K562 (cell line): ENCODE results near the gene VPS41. TPM values are rescaled to one million over a fixed set of nuclear protein-coding genes. Genes with fewer than 3 reads are reported as not detected.

Experiments
- CBX1 ChIP-seq: sonication (generic); IDR thresholded peaks from 2 replicates; pipeline ENCODE4 v1.6.1; 2016; ENCODE audit warnings: antibody characterized with exemption, low read depth, mild to moderate bottlenecking
- CHD1 ChIP-seq: fragments of 200-600 bp; sonication (generic); IDR thresholded peaks from one replicate; pipeline ENCODE4 v1.6.1; 2012; ENCODE audit warnings: mild to moderate bottlenecking, moderate library complexity, low read length, inconsistent platforms
- DNMT1 ChIP-seq: fragments of 450-650 bp; IDR thresholded peaks from 2 replicates; pipeline ENCODE4 v1.6.1; 2016; ENCODE audit warnings: antibody characterized with exemption, mild to moderate bottlenecking
- GABPB2 ChIP-seq: fragments of 250-450 bp; sonication (Bioruptor Pico); conservative IDR thresholded peaks from 2 replicates; pipeline ENCODE4 v1.5.1; 2021; ENCODE audit warnings: mild to moderate bottlenecking
- HDGF ChIP-seq: fragments of 450-650 bp; IDR thresholded peaks from 2 replicates; pipeline ENCODE4 v1.6.1; 2016
- HLTF ChIP-seq: fragments of 450-650 bp; IDR thresholded peaks from 2 replicates; pipeline ENCODE4 v1.6.1; 2016
- HNRNPLL ChIP-seq: fragments of 200-400 bp; formaldehyde crosslinking; IDR thresholded peaks from 2 replicates; pipeline ENCODE4 v1.6.1; 2017; ENCODE audit warnings: low read length, low read depth, mild to moderate bottlenecking; ENCODE audit not compliant: poor library complexity, severe bottlenecking
- NCOA6 ChIP-seq: fragments of 450-650 bp; IDR thresholded peaks from 2 replicates; pipeline ENCODE4 v1.6.1; 2017; ENCODE audit warnings: mild to moderate bottlenecking
- PHTF2 ChIP-seq: fragments of 250-450 bp; sonication (Bioruptor Pico); IDR thresholded peaks from 2 replicates; pipeline ENCODE4 v1.5.0; 2021; ENCODE audit warnings: mild to moderate bottlenecking
- RBBP5 ChIP-seq: fragments of 200-600 bp; sonication (generic); IDR thresholded peaks from 2 replicates; pipeline ENCODE4 v1.6.1; 2012; ENCODE audit warnings: borderline replicate concordance, mild to moderate bottlenecking, low read length, control low read depth, inconsistent platforms; ENCODE audit not compliant: insufficient read depth, poor library complexity, severe bottlenecking
- RFX1 ChIP-seq: fragments of 450-650 bp; IDR thresholded peaks from 2 replicates; pipeline ENCODE4 v1.6.1; 2016; ENCODE audit warnings: mild to moderate bottlenecking, moderate library complexity
- SMARCA5 ChIP-seq: fragments of 450-650 bp; IDR thresholded peaks from 2 replicates; pipeline ENCODE4 v1.6.1; 2016
- STAT5B ChIP-seq: fragments of 250-450 bp; sonication (Bioruptor Pico); IDR thresholded peaks from 2 replicates; pipeline ENCODE4 v1.8.0; 2021; ENCODE audit warnings: mild to moderate bottlenecking, inconsistent platforms
- TARDBP ChIP-seq: fragments of 450-650 bp; IDR thresholded peaks from 2 replicates; pipeline ENCODE4 v1.6.1; 2016
- TBP ChIP-seq: optimal IDR thresholded peaks from 2 replicates; pipeline ENCODE3; 2011; ENCODE audit warnings: low read depth, low read length, improper control_type of control experiment
- TEAD2 ChIP-seq: fragments of 450-650 bp; IDR thresholded peaks from 2 replicates; pipeline ENCODE4 v1.6.1; 2016; ENCODE audit warnings: missing genetic modification characterization, control low read depth, missing compliant biosample characterization
- ZNF311 ChIP-seq: fragments of 250-450 bp; sonication (Bioruptor Pico); IDR thresholded peaks from 2 replicates; pipeline ENCODE4 v1.4.0; 2020; ENCODE audit warnings: mild to moderate bottlenecking, moderate library complexity
- ZNF830 ChIP-seq: fragments of 250-450 bp; sonication (Bioruptor Pico); IDR thresholded peaks from 2 replicates; pipeline ENCODE4 v1.5.0; 2021; ENCODE audit warnings: mild to moderate bottlenecking
- polyA plus RNA-seq, 8 experiments: library from polyadenylated mRNA; depleted of rRNA in 4 of 8; stranded (reverse) in 5 of 8; unstranded in 3 of 8; fragments of >200 nt; fragmentation: Nextera tagmentation in 2 of 8; fragmentation: Illumina TruSeq in 1 of 8; extraction: Ambion mirVana in 2 of 8; extraction: Trizol in 1 of 8; gene quantifications; 2 replicates each; pipeline versions ENCODE4 v1.2.1 to v1.2.3, GENCODE V29; 2011 to 2014; ENCODE audit warnings: inconsistent platforms in 1 of 8, missing spikeins in 1 of 8
- total RNA-seq, 7 experiments: library from RNA; depleted of rRNA in 6 of 7; stranded (reverse); fragments of >200 nt in 6 of 7; fragmentation: Illumina TruSeq in 2 of 7; extraction: Trizol in 2 of 7; gene quantifications; 2 replicates each; pipeline versions ENCODE4 v1.2.1 to v1.2.3, GENCODE V29; 2011 to 2021; ENCODE audit warnings: low replicate concordance in 1 of 7
- TF ChIP-seq, protein P1 (sequence below), 2 experiments: fragments of 150-350 bp in 1 of 2; IDR thresholded peaks; 2 replicates each; pipeline ENCODE4 v1.6.1; 2012 to 2016; ENCODE audit warnings: low read depth in 2 of 2, low read length in 2 of 2, mild to moderate bottlenecking in 1 of 2, moderate library complexity in 1 of 2
- TF ChIP-seq, protein P2 (sequence below): fragments of 200-400 bp; formaldehyde crosslinking; IDR thresholded peaks from 2 replicates; pipeline ENCODE4 v1.6.1; 2017; ENCODE audit warnings: mild to moderate bottlenecking, low read depth, low read length, moderate library complexity
- TF ChIP-seq, protein P3 (sequence below): IDR thresholded peaks from 2 replicates; pipeline ENCODE4 v1.6.1; 2012; ENCODE audit warnings: low read depth, low read length, improper control_type of control experiment, borderline replicate concordance
- TF ChIP-seq, protein P4 (sequence below): sonication (generic); formaldehyde crosslinking; IDR thresholded peaks from 2 replicates; pipeline ENCODE4 v1.8.0; 2022; ENCODE audit warnings: mild to moderate bottlenecking, missing genetic modification reagents

The VPS41 gene
- total and polyA plus RNA-seq, 9 of the 15 experiments (the other 6 are each of a cell fraction or from before 2014, with no cell fraction given): 17.7 to 46.8 (median 32.1) TPM

DNA sequence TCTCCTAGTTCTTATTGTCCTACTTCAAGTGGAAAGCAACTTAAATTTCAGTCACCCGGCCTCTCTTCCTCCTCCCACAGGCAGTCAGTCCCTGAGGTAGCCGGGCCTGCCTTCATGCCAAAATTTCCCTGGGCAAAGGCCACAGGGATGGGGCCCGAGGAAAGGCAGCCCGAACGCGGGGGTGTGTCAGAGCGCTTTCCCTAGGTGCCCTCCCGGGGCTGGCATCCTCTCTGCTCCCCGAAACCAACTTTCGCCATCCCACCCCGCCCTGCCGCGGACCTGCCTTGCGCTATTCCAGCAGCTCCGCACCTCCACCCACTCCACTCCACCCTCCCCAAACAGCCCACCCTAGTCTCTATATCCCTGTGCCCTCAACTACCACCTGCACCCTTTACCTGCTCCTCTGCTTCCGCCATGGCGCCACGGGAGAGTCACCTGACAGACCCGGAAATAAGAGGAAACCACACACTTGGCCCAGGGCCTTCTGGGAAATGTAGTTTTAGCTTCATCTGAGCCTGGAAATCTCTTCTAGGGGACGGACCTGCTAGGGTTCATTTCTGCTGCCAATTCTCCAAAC lies at the start of gene VPS41 (continued):
- TF ChIP-seq, protein P1, sequence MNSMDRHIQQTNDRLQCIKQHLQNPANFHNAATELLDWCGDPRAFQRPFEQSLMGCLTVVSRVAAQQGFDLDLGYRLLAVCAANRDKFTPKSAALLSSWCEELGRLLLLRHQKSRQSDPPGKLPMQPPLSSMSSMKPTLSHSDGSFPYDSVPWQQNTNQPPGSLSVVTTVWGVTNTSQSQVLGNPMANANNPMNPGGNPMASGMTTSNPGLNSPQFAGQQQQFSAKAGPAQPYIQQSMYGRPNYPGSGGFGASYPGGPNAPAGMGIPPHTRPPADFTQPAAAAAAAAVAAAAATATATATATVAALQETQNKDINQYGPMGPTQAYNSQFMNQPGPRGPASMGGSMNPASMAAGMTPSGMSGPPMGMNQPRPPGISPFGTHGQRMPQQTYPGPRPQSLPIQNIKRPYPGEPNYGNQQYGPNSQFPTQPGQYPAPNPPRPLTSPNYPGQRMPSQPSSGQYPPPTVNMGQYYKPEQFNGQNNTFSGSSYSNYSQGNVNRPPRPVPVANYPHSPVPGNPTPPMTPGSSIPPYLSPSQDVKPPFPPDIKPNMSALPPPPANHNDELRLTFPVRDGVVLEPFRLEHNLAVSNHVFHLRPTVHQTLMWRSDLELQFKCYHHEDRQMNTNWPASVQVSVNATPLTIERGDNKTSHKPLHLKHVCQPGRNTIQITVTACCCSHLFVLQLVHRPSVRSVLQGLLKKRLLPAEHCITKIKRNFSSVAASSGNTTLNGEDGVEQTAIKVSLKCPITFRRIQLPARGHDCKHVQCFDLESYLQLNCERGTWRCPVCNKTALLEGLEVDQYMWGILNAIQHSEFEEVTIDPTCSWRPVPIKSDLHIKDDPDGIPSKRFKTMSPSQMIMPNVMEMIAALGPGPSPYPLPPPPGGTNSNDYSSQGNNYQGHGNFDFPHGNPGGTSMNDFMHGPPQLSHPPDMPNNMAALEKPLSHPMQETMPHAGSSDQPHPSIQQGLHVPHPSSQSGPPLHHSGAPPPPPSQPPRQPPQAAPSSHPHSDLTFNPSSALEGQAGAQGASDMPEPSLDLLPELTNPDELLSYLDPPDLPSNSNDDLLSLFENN (IDR thresholded peaks at IDR 0.05; ENCODE audit: low read depth in 2 of 2, low read length in 2 of 2): no peak
- TF ChIP-seq HDGF (no peak), TARDBP (no peak), TEAD2 (tag) (no peak), ZNF311 (CRISPR knock-in tag) (no peak), ZNF830 (CRISPR knock-in tag) (no peak), SMARCA5 (no peak), DNMT1 (no peak), GABPB2 (CRISPR knock-in tag) (no peak), PHTF2 (CRISPR knock-in tag) (no peak), CHD1 (no peak), NCOA6 (no peak), HLTF (peak; percentile 48; the same call in 1 of the 2 replicates), STAT5B (CRISPR knock-in tag) (no peak), HNRNPLL (no peak), CBX1 (no peak), RFX1 (no peak), TBP (peak; percentile 44), RBBP5 (peak; percentile 90)
- TF ChIP-seq, protein P2, sequence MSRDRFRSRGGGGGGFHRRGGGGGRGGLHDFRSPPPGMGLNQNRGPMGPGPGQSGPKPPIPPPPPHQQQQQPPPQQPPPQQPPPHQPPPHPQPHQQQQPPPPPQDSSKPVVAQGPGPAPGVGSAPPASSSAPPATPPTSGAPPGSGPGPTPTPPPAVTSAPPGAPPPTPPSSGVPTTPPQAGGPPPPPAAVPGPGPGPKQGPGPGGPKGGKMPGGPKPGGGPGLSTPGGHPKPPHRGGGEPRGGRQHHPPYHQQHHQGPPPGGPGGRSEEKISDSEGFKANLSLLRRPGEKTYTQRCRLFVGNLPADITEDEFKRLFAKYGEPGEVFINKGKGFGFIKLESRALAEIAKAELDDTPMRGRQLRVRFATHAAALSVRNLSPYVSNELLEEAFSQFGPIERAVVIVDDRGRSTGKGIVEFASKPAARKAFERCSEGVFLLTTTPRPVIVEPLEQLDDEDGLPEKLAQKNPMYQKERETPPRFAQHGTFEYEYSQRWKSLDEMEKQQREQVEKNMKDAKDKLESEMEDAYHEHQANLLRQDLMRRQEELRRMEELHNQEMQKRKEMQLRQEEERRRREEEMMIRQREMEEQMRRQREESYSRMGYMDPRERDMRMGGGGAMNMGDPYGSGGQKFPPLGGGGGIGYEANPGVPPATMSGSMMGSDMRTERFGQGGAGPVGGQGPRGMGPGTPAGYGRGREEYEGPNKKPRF: no peak
- TF ChIP-seq, protein P3, sequence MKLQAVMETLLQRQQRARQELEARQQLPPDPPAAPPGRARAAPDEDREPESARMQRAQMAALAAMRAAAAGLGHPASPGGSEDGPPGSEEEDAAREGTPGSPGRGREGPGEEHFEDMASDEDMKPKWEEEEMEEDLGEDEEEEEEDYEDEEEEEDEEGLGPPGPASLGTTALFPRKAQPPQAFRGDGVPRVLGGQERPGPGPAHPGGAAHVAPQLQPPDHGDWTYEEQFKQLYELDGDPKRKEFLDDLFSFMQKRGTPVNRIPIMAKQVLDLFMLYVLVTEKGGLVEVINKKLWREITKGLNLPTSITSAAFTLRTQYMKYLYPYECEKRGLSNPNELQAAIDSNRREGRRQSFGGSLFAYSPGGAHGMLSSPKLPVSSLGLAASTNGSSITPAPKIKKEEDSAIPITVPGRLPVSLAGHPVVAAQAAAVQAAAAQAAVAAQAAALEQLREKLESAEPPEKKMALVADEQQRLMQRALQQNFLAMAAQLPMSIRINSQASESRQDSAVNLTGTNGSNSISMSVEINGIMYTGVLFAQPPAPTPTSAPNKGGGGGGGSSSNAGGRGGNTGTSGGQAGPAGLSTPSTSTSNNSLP: no peak
- TF ChIP-seq, protein P4, sequence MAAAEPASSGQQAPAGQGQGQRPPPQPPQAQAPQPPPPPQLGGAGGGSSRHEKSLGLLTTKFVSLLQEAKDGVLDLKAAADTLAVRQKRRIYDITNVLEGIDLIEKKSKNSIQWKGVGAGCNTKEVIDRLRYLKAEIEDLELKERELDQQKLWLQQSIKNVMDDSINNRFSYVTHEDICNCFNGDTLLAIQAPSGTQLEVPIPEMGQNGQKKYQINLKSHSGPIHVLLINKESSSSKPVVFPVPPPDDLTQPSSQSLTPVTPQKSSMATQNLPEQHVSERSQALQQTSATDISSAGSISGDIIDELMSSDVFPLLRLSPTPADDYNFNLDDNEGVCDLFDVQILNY (CRISPR knock-in tag): no peak
